GM15510 (cell line): ENCODE measurements around the gene ARPC5L.

Experiments used
- POLR2A ChIP-seq: IDR thresholded peaks from 3 replicates; pipeline ENCODE4 v1.6.1; 2011; ENCODE audit warnings: borderline replicate concordance; ENCODE audit not compliant: insufficient read length; ENCODE audit errors: extremely low read depth

ARPC5L gene

DNA sequence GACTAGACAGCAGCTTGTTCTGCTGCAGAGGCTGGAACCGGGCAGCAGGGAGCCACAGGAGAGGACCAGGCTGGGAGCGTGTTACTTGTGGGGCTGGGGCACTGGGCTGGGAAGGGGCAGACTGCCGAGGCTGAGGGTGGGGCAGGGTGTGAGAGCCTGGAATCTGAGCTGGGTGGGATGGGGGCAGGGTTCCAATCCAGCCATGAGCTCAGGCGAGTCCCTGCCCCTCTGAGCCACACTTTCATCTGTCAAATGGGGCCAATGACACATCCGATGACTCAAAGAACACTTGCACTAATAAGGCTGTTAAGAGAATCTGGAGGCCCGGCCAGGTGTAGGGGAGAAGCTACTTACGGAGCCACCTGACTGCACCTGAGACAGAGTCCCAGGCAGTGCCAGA, 27.3 kb upstream of the ARPC5L start:
- TF ChIP-seq POLR2A, result no peak

DNA sequence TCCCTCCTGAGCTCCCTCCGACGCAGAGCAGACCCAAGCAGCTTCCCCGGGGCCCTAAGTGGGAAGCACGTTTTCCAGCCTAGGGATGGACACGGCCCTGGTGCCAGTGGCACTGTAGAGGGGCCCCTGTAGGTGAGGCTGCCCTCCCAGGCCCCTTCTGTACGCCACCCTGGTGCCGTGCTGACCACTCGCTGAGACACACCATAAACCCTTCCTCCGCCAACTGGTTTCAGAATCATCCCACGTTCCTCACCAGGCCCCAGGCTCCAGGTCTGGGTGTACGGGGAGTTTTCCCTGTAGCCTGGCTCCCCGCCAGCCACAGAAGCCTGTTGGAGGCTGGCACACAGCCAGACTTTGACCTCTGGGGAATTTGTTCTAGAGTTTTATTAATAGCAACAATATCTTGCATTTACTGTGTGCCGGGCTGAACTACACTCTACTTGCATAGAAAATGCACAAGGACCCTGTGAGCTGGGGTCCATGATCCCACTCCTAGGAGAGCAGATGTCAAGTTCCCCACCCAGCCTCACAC, 26.8 kb upstream of the ARPC5L start:
- TF ChIP-seq POLR2A, result no peak

DNA sequence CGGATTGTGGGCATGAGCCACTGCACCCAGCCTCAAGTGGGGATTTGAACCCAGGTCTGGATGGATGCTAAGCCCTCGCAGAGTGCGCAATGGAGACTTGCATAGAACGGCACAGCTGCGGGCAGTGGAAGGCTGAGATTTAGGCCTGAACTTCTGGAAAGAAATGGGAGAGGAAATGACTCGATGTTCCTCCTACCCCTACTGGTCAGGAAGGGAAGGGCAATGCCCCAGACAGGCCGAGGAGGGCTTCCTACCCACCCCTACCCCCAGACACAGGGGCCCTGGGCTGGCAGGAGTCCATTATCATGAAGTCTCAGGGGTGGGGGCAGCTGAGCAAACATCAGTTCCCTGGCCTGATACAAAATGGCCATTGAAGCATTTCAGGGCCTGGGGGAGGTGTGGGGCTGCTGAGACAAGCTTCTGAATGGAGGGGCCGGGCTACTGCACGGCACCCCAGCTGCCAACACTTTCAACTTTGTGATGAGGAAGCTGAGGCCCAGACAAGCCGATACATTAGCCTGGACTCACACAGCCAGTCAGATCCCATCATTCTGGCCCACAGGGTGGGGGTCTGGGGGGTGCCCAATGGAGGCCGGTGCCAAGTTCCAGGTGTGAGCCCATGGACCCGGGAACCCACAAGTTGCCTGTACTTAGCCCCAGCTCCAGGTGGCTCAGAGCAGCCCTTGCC, 22.2 kb upstream of the ARPC5L start:
- no peak for TF ChIP-seq POLR2A

DNA sequence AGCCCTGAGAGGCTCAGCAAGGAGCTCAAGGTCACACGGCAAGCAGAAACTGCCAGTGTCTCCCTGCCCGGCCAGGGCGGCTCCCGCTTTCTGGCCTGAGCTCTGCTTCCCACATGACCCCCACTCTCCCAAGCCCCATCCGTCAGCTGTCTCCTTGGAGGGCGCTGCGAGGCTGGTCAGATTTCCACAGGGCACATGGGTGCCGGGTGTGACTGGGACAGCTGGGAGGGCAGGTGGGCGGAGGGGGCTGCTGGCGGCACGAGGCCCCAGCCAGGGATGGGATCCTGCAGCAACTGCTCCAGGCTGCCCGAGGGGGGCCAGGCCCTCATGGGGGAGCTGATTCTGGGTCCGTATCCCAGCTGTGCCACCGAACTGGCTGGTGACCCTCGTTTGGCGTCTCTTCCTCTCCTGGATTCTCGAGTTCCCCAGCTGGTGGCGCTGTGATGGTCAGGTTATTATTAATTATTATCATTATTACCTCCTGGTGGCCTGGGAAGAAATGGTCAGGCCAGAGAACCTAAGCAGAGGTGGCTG, 21.6 kb upstream of the ARPC5L start:
- TF ChIP-seq POLR2A, result no peak

DNA sequence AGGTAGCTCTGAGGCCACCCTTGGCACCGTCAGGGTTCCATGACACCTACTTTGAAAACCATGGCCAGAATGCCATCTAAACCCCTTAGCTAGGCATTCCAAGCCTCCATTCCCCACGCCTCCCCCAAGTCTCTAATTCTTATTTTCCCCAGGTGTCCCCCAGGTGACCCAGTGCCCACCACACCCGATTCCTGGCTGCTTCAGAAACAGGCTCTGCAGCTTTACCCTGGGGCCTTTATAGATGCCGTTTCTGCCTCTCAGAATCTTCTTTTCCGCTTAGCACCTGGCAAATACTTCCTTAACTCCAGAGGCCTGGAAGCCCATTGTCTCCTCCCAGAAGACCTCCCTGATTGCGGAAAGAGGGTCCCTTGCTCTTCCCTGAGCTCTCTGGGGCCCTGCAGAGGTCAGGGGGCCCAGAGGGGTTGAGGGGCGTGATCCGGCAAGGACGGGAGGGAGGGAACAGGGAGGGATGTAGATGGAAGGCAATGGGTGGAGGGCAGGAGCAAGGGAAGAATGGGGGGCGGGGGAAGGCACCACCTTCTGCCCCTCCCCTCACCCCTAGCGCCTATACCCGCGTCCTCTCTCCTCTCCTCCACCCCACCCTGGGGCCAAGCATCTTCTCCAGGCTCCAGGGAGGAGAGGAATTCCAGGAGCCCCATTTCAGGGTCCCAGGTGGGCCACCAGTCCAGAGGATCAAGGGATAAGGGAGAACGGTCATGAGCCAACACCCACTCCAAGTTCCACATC, 20.7 kb upstream of the ARPC5L start:
- TF ChIP-seq POLR2A, result no peak

DNA sequence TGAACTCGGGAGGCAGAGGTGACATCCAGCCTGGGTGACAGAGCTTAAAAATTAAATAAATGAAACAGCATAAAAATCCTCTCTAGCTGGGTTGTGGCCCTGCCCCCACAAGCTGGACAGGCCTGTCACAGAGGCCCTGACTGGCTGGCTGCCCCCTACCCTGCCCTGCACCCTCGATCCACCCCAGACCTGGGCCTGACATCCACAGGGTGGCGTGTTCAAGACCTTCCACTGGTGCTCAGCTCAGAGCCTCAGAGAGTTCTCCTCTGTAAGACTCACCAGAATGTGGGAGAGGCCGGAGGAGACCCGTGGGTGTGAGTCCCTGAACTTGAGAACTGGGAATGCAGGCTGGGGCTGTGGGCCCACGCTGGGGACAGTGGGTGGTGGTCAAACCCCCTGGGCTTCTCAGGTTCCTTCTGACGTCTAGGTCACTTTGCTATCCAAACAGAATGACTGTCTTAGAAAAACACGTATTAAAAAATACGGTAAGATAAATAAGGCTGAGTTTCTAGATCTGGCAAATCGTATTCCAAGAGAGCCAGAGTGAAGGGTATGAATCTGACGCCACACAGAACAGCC, 18.4 kb upstream of the ARPC5L start:
- TF ChIP-seq POLR2A, result no peak

DNA sequence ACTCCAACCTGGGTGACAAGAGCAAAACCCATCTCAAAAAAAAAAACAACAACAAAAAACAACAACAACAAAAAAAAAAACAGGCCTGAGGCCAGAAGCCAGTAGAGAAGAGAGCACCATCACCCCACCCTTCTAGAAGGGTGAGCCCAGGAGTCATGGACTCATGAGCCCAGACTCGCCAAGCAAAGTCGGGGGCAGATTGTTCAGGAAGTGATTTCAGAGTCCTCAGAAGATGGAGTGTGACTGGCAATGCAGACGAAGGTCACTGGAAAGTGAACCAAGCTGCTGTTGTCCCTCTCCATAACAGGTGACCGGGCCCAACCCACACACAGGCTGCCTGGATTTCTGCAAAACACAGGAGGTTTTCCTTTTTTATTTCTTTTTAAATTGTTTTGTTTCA, 17.6 kb upstream of the ARPC5L start:
- TF ChIP-seq POLR2A, result no peak

DNA sequence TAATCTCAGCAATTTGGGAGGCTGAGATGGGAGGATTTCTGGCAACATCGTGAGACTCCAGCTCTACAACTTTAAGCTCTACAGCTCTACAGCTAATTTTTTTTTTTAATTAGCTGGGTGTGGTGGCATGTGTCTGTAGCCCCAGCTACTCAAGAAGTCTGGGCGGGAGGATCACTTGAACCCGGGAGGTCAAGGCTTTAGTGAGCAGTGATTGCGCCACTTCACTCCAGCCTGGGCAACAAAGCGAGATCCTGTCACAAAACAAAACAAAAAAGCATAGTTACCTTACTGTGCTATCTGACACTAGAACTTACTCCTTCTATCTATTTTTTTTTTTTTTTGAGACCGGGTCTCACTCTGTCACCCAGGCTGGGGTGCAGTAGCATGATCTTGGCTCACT, 15.0 kb upstream of the ARPC5L start:
- no peak for TF ChIP-seq POLR2A

DNA sequence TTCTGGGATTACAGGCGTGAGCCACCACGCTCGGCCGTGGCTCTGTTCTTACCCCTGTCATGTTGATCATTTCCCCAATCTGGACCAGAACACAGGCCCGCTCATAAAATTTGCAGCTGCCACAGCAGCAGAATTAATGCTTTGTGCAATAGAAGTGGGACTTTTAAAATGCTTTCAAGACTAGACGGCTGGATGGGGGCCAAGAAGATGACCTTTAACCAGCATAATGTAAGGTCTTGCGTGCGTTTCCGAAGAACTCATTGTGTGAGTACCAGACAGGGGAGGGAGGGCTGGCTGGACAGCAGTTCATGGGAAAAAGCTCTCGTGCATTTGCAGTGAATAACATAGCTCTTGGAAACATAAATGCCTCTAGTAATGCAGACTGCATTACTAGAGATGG, 12.1 kb upstream of the ARPC5L start:
- no peak for TF ChIP-seq POLR2A

DNA sequence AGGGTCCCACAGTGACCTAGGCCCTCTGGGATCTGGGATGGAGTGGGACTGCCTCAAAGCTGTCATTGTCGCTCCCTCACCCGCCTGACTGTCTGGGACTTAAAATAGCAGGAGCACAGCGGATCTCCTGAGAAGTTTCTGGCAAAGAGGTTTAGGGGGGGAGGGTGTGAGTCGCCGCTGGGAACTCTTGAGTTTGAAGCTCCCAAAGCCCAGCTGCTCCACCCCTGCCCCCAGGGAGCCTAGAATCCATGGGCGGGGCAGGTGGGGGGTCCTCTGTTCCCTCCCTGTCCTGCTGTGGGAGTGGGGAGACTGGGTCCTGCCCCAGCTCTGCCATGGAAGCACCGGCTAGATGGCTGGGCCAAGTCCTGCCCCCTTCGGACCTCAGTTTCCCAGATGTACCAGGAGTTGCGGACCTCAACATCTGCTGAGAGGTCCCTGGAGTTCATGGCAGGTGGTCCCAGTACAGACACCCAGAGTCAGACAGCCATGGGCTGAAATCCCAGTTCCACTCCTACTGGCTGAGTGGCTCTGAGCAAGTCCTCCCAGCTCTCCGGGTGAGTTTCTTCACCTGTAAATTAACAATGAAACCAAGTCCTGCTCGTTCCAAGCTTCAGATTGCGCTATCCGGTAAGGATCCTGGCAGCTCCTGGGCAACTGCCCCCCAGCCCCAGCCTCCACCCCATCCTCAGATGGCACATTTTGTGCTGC, 9.7 kb upstream of the ARPC5L start:
- TF ChIP-seq POLR2A, result no peak

DNA sequence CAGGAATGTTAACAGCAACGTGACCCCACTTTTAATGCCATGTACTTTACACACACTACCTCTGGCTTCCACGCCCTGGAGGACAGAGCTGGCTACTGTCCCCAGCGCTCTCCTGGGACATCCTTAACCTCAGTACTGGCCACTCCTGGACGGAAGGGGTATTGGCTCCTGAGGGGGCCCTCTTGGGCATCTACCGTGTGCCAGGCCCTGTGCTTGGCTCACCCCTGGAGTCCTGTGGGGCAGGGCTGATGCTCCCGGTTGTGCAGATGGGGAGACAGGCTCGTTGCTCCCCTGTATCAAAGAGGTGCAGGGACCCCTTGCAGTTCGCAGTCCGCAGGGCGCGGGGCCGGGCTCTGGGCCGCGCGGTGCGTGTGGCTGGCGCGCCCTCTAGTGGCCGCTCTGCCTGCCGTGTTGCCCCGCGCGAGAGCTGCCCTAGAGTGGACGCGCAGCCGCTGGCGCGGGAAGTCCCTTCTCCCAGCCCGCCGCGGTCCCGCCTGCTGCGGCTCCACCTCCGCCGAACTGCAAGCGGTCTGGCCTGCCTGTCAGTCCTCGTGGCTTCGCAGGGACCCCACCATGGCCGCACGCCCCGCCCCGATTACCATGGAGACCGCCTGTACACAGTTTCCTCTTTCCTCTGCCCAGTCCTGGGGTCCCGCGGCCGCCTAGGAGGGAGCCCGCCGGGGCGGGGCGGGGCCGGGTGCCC, 8.9 kb upstream of the ARPC5L start, which contains the start of gene WDR38:
Gene WDR38 (plus strand): TSS at position 632 of the 703 bp plus-strand sequence. CDS start 72 bp downstream, outside the sequence.
- TF ChIP-seq POLR2A, result no peak

DNA sequence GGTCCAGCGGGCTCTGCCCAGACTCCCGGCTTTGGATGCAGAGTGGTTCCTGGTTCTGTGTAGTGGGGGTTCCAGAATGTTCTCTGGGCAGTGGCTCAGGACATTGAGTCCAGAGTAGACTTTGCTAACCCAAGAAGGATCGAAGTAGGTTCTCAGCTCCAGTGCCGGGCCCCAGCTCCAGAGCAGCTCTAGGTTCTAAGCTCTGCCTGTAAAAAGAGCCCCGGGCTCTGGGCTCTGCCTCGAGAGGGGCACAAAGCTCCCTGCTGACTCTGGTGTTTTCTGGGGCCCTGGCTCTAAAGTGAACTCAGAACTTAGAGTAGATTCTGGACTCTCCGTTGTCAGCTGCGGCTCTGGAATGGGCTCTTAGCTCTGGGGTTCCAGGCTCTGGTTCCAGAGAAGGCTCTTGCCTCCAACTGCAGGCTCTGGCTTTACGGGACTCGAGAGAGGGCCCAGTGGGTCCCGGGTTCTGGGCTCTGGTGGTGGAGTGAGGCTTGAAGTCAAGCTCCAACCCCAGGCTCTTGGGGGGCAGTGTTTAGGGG, 8.3 kb upstream of the ARPC5L start:
- TF ChIP-seq POLR2A, result no peak

DNA sequence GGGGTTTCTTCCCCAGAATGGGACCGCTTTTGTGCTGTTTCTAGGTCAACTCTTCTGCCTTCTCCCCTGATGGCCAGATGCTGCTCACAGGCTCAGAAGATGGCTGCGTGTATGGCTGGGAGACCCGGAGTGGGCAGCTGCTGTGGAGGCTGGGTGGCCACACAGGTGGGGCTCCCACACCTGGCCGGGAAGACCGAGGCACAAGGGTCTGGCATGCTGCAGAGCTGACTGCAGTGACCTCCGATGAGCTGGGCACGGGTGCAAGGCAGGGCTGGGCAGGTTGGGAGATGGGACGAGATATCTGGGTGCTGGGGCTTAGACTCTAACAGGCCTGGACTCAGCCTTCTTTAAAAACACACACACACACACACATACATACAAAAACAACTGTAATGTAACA, 7.8 kb upstream of the ARPC5L start:
- no peak for TF ChIP-seq POLR2A

DNA sequence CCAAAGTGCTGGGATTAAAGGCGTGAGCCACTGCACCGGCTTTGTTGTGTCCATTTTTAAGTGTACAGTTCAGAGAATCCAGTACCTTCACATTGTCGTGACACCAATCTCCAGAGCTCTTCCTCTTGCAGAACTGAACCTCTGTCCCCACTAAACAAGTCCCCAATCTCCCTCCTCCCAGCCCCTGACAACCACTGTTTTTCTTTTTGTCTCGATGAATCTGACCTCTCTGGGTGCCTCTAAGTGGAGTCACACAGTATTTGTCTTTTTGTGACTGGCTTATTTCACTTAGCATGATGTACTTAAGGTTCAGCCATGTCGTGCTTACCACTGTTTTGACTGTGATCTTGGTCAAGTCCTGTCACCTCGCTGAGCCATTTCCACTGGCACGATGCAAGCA, 7.1 kb upstream of the ARPC5L start:
- no peak for TF ChIP-seq POLR2A
